GM12878 (cell line): ENCODE data around the gene PSORS1C1.

Source experiments
- ATF2 ChIP-seq: IDR thresholded peaks from 2 replicates; pipeline ENCODE4 v1.6.1; 2012; ENCODE audit warnings: low read length, inconsistent platforms
- CHD2 ChIP-seq: IDR thresholded peaks from 2 replicates; pipeline ENCODE4 v1.6.1; 2011; ENCODE audit warnings: low read depth, low read length, improper control_type of control experiment, borderline replicate concordance
- CTCF ChIP-seq, 3 experiments: IDR thresholded peaks in 2 of 3; conservative IDR thresholded peaks in 1 of 3; 2 replicates each; pipeline ENCODE4 v1.5.1; 2011; ENCODE audit warnings: low read depth in 3 of 3, low read length in 3 of 3, mild to moderate bottlenecking in 3 of 3, control low read depth in 2 of 3, moderate library complexity in 2 of 3, inconsistent platforms in 1 of 3, mixed read lengths in 1 of 3; ENCODE audit not compliant: control insufficient read depth in 2 of 3, insufficient read depth in 1 of 3; ENCODE audit errors: extremely low read depth in 1 of 3
- NFXL1 ChIP-seq: fragments of 450-650 bp; IDR thresholded peaks from 2 replicates; pipeline ENCODE4 v1.6.1; 2017; ENCODE audit warnings: antibody characterized with exemption, mild to moderate bottlenecking, borderline replicate concordance
- NFYA ChIP-seq: IDR thresholded peaks from 2 replicates; pipeline ENCODE4 v1.6.1; 2011; ENCODE audit warnings: low read depth, mild to moderate bottlenecking, low read length, improper control_type of control experiment, borderline replicate concordance
- NR2C2 ChIP-seq: IDR thresholded peaks from 2 replicates; pipeline ENCODE4 v1.6.1; 2011; ENCODE audit warnings: borderline replicate concordance, low read depth; ENCODE audit not compliant: control insufficient read depth, insufficient read length
- POLR2AphosphoS5 ChIP-seq: IDR thresholded peaks from 2 replicates; pipeline ENCODE4 v1.6.1; 2011; ENCODE audit warnings: mild to moderate bottlenecking, low read length, inconsistent platforms
- RBBP5 ChIP-seq: fragments of 200-600 bp; sonication (generic); conservative IDR thresholded peaks from 2 replicates; pipeline ENCODE4 v1.6.1; 2016

GRCh38 chr6:31170987-31171671 is 56.5 kb downstream of the PSORS1C1 start:
- TF ChIP-seq ATF2 (no peak), POLR2AphosphoS5 (no peak), NFYA (no peak), RBBP5 (no peak), CTCF (IDR thresholded peaks at IDR 0.05 in 2 of 3, conservative IDR thresholded peaks at IDR 0.05 in 1 of 3; ENCODE audit: control insufficient read depth in 2 of 3, extremely low read depth in 1 of 3, insufficient read depth in 1 of 3, low read depth in 3 of 3, low read length in 3 of 3) (no peak), NR2C2 (no peak), NFXL1 (no peak), CHD2 (no peak)
